HepG2 (cell line): Measurements from ENCODE around the gene HSD11B1L. TPM values are rescaled to one million over a fixed set of nuclear protein-coding genes. Genes with fewer than 3 reads are reported as not detected.

Source experiments
- ATAC-seq: fragments of 200-7000 bp; cut with Tn5 transposase; 3 replicates; pipeline ENCODE4 v1.9.1; 2020; ENCODE audit warnings: mild to moderate bottlenecking, moderate library complexity
- BruUV-seq: library from RNA; stranded (reverse); fragments of 400-500 nt; replicated peaks from 2 replicates; lab custom pipeline; 2021; lab: Mats Ljungman, UMichigan
- CTCF ChIA-PET: fragments of 300-600 bp; formaldehyde crosslinking; extraction: SDS; loops from one replicate; lab custom pipeline; 2021; ENCODE audit warnings: low total read pairs, inconsistent platforms, low intra/inter-chr PET ratio; lab: Yijun Ruan, JAX
- POLR2A ChIA-PET: fragments of 350-600 bp; sonication (Branson Sonifier 250); formaldehyde crosslinking; loops from one replicate; lab custom pipeline; 2020; ENCODE audit warnings: antibody characterized with exemption, inconsistent platforms; lab: Yijun Ruan, JAX
- DNase-seq: peaks from one replicate; pipeline ENCODE4 v3.0.0-alpha.2; 2015; ENCODE audit warnings: low spot score
- FAIRE-seq: peaks from 3 replicates; lab custom pipeline; 2011; peaks lifted over from hg19 to GRCh38; lab: Jason Lieb, UNC
- H2AFZ ChIP-seq: one replicate; pipeline ENCODE4 v1.6.1; 2011; ENCODE audit warnings: low read length, inconsistent platforms
- H3K27ac ChIP-seq: fragments of 300-600 bp; 3 replicates; pipeline ENCODE4 v1.8.0; 2011; ENCODE audit warnings: mixed run types, mild to moderate bottlenecking, mixed read lengths, low read length, inconsistent platforms; ENCODE audit not compliant: insufficient read depth; ENCODE audit errors: extremely low read length
- H3K27me3 ChIP-seq, 2 experiments: fragments of 200-600 bp in 1 of 2; 2 replicates in 1 of 2; 3 replicates in 1 of 2; pipeline versions ENCODE4 v1.6.0 to v1.8.0; 2011; ENCODE audit warnings: low read length in 2 of 2, mild to moderate bottlenecking in 2 of 2, moderate library complexity in 2 of 2, inconsistent platforms in 1 of 2; ENCODE audit not compliant: insufficient read depth in 2 of 2, control insufficient read depth in 1 of 2
- H3K36me3 ChIP-seq, 2 experiments: fragments of 200-600 bp in 1 of 2; replicated peaks in 1 of 2; 2 replicates in 1 of 2; 3 replicates in 1 of 2; pipeline versions ENCODE4 v1.5.1 to v1.8.0; 2011; ENCODE audit warnings: low read length in 2 of 2, inconsistent platforms in 1 of 2; ENCODE audit not compliant: insufficient read depth in 2 of 2, control insufficient read depth in 1 of 2
- H3K4me1 ChIP-seq: 2 replicates; pipeline ENCODE4 v1.5.1; 2012; ENCODE audit warnings: low read length, inconsistent platforms; ENCODE audit not compliant: insufficient read depth
- H3K4me2 ChIP-seq: 2 replicates; pipeline ENCODE4 v1.6.0; 2011; ENCODE audit warnings: low read depth, low read length, inconsistent platforms
- H3K4me3 ChIP-seq, 3 experiments: fragments of 200-600 bp in 1 of 3; sonication (generic), shearing (Covaris generic) in 1 of 3; replicated peaks in 1 of 3; 2 replicates each; pipeline ENCODE4 v1.5.1; 2011 to 2016; ENCODE audit warnings: low read length in 3 of 3, inconsistent platforms in 2 of 3, low read depth in 2 of 3, mild to moderate bottlenecking in 2 of 3, control low read depth in 1 of 3, mixed read lengths in 1 of 3; ENCODE audit not compliant: insufficient read depth in 1 of 3
- H3K79me2 ChIP-seq: one replicate; pipeline ENCODE4 v1.6.1; 2011; ENCODE audit warnings: low read length, inconsistent platforms; ENCODE audit not compliant: insufficient read depth
- H3K9ac ChIP-seq: 2 replicates; pipeline ENCODE4 v1.6.0; 2011; ENCODE audit warnings: mild to moderate bottlenecking, low read depth, low read length, inconsistent platforms; ENCODE audit not compliant: insufficient read depth
- H3K9me3 ChIP-seq: 2 replicates; pipeline ENCODE4 v1.5.1; 2012; ENCODE audit warnings: mild to moderate bottlenecking, low read length
- H4K20me1 ChIP-seq: 2 replicates; pipeline ENCODE4 v1.6.0; 2011; ENCODE audit warnings: inconsistent platforms, mild to moderate bottlenecking, low read length, moderate library complexity; ENCODE audit not compliant: insufficient read depth
- CEBPG ChIP-seq: IDR thresholded peaks from 2 replicates; pipeline ENCODE4 v1.6.1; 2016
- NFATC3 ChIP-seq: sonication (generic); formaldehyde crosslinking; IDR thresholded peaks from 2 replicates; pipeline ENCODE4 v1.5.1; 2020; ENCODE audit warnings: mild to moderate bottlenecking, missing genetic modification reagents
- NONO ChIP-seq, 2 experiments: fragments of 450-650 bp in 1 of 2; sonication (generic) in 1 of 2; formaldehyde crosslinking in 1 of 2; IDR thresholded peaks in 1 of 2; conservative IDR thresholded peaks in 1 of 2; 2 replicates each; pipeline versions ENCODE4 v1.6.1 to v1.8.0; 2017 to 2022; ENCODE audit warnings: mild to moderate bottlenecking in 1 of 2, missing genetic modification reagents in 1 of 2, moderate library complexity in 1 of 2
- NR2F6 ChIP-seq, 2 experiments: IDR thresholded peaks; 2 replicates each; pipeline ENCODE4 v1.6.1; 2016; ENCODE audit warnings: antibody characterized with exemption in 1 of 2, mild to moderate bottlenecking in 1 of 2
- RBM22 ChIP-seq: fragments of 200-400 bp; formaldehyde crosslinking; optimal IDR thresholded peaks from 2 replicates; pipeline ENCODE3; 2017; ENCODE audit warnings: mild to moderate bottlenecking, low read length, moderate library complexity
- TRIM22 ChIP-seq: fragments of 450-650 bp; IDR thresholded peaks from 2 replicates; pipeline ENCODE4 v1.6.1; 2017
- ZNF331 ChIP-seq: sonication (generic); formaldehyde crosslinking; IDR thresholded peaks from 2 replicates; pipeline ENCODE4 v1.4.0; 2020; ENCODE audit warnings: missing genetic modification reagents
- ZNF432 ChIP-seq: sonication (generic); formaldehyde crosslinking; IDR thresholded peaks from 2 replicates; pipeline ENCODE4 v1.5.0; 2020; ENCODE audit warnings: missing genetic modification reagents, mild to moderate bottlenecking, borderline replicate concordance
- WGBS: methylation state at CpG from one replicate; pipeline ENCODE4 v1.1.6; 2017; ENCODE audit warnings: low lambda C conversion rate; 5-methylcytosine and 5-hydroxymethylcytosine counted together
- in situ Hi-C: cut with HindIII; loops from 2 replicates; pipeline ENCODE4 v1.10.0; 2017; ENCODE audit warnings: low pct_unique_long_range_greater_than_20kb; ENCODE audit not compliant: extremely low pct_ligation_motif_present
- intact Hi-C: fragments of 100-400 bp; cut with micrococcal nuclease; formaldehyde crosslinking; loops from one replicate; pipeline ENCODE4 v1.10.0; 2022; ENCODE audit not compliant: unreplicated experiment
- polyA plus RNA-seq, 8 experiments: library from polyadenylated mRNA; depleted of rRNA in 3 of 8; stranded (reverse) in 7 of 8; unstranded in 1 of 8; fragments of >200 nt; fragmentation: Illumina TruSeq in 4 of 8; extraction: Trizol in 4 of 8; gene quantifications; 2 replicates each; pipeline versions ENCODE4 v1.2.1 to v1.2.3, GENCODE V29; 2011 to 2016; ENCODE audit warnings: low read depth in 4 of 8, missing spikeins in 1 of 8, mixed read lengths in 1 of 8; ENCODE audit not compliant: insufficient read depth in 1 of 8
- total RNA-seq, 5 experiments: library from RNA; depleted of rRNA; stranded (reverse); fragments of >200 nt; fragmentation: Illumina TruSeq; extraction: Trizol; gene quantifications; 2 replicates each; pipeline ENCODE4 v1.2.3, GENCODE V29; 2016; ENCODE audit warnings: low read depth in 1 of 5

HSD11B1L gene
- total and polyA plus RNA-seq, 2 of the 13 experiments (the other 11 are each of a cell fraction or from before 2014, with no cell fraction given) = 2.8 to 3.9 TPM

- TF ChIP-seq NONO (IDR thresholded peaks at IDR 0.05) (no peak), NONO (CRISPR knock-in tag; conservative IDR thresholded peaks at IDR 0.05) (no peak), NR2F6 (IDR thresholded peaks at IDR 0.05) (no peak), NR2F6 (CRISPR knock-in tag; IDR thresholded peaks at IDR 0.05) (peak; percentile 37; the same call in 1 of the 2 replicates), ZNF432 (no peak), ZNF331 (CRISPR knock-in tag) (0 out of 2 replicates have a peak, but pooled peaks have one; percentile 25), CEBPG (CRISPR knock-in tag) (no peak)
These were observed 14.9 kb upstream of the HSD11B1L start (continued) for GRCh38 chr19:5665781-5666513.

- H3K27me3 ChIP-seq = no peaks in the 10 kb centered on the region
- ChIA-PET POLR2A (no interaction called here), CTCF (no interaction called here)
- WGBS = 96% methylated on average over 26 of the region's 26 CpGs
- H3K36me3 ChIP-seq = peaks cover 51 to 74% of the 10 kb centered on the region in 2 experiments
- no peaks in the 10 kb centered on the region for H3K9me3 ChIP-seq
- no peaks in the 10 kb centered on the region for H3K79me2 ChIP-seq
- 0 out of 2 replicates have a peak, but pooled peaks cover 9% of the 10 kb centered on the region for H4K20me1 ChIP-seq
- in situ Hi-C loops = no loop called here
- no peak overlapping the region for H3K4me3 ChIP-seq
- peaks cover 15% of the 10 kb centered on the region for H3K4me1 ChIP-seq
- BruUV-seq = no TSS peak
- no peak overlapping the region for H2AFZ ChIP-seq
- DNase-seq (no peak), FAIRE-seq (no peak), ATAC-seq (no peak)
- intact Hi-C loops = no loop called here
- no peak overlapping the region for H3K27ac ChIP-seq
- H3K4me2 ChIP-seq = no peak overlapping the region
- TF ChIP-seq NFATC3 (CRISPR knock-in tag) (no peak), RBM22 (peak; percentile 65), TRIM22 (no peak)
- H3K9ac ChIP-seq = no peak overlapping the region
These were observed 13.8 kb upstream of the HSD11B1L start for GRCh38 chr19:5666921-5667610.
